ENCODE data around the gene GNG8. TPM values are rescaled to one million over a fixed set of nuclear protein-coding genes. Genes with fewer than 3 reads are reported as not detected.
A peak's percentile ranks its signal among the peaks of the same experiment; 100 is the strongest.

The GNG8 gene
- total RNA-seq, 1 experiment from 2014 or later, result not detected

- no peak for DNase-seq (ENCODE audit: low spot score)
- in situ Hi-C loops (cut with HindIII; ENCODE audit: low sequenced_read_pairs), result no loop called here
Measured at GRCh38 chr19:46607448-46607841, 28.6 kb downstream of the GNG8 start.

GRCh38 chr19:46606681-46607447 is 29.1 kb downstream of the GNG8 start:
- DNase-seq (ENCODE audit: low spot score), result no peak
- in situ Hi-C loops (cut with HindIII; ENCODE audit: low sequenced_read_pairs), result no loop called here

- in situ Hi-C loops (cut with HindIII; ENCODE audit: low sequenced_read_pairs), result no loop called here
- no peak for DNase-seq (ENCODE audit: low spot score)
Measured at GRCh38 chr19:46606019-46606418, 30.0 kb downstream of the GNG8 start.

- in situ Hi-C loops (cut with HindIII; ENCODE audit: low sequenced_read_pairs), result no loop called here
- no peak for DNase-seq (ENCODE audit: low spot score)
Measured at GRCh38 chr19:46605356-46605821, 30.6 kb downstream of the GNG8 start.

- in situ Hi-C loops (cut with HindIII; ENCODE audit: low sequenced_read_pairs), result loop anchor here (5.0 kb wide), 1 partner anchor 73 kb away; no protein-coding TSS in a partner anchor
- peak; percentile 51 for DNase-seq (ENCODE audit: low spot score)
Measured at GRCh38 chr19:46604781-46605355, 31.1 kb downstream of the GNG8 start.

GRCh38 chr19:46603752-46604231 is 32.2 kb downstream of the GNG8 start:
- DNase-seq (ENCODE audit: low spot score), result peak; percentile 39
- in situ Hi-C loops (cut with HindIII; ENCODE audit: low sequenced_read_pairs), result loop anchor here (5.0 kb wide), 1 partner anchor 71 kb away; no protein-coding TSS in a partner anchor

- in situ Hi-C loops (cut with HindIII; ENCODE audit: low sequenced_read_pairs), result loop anchor here (5.0 kb wide), 1 partner anchor 71 kb away; no protein-coding TSS in a partner anchor
- no peak for DNase-seq (ENCODE audit: low spot score)
Measured at GRCh38 chr19:46603195-46603637, 32.8 kb downstream of the GNG8 start.

- peak; percentile 35 for DNase-seq (ENCODE audit: low spot score)
Measured at GRCh38 chr19:46602392-46603194, 33.4 kb downstream of the GNG8 start.

GRCh38 chr19:46601318-46602224 is 34.4 kb downstream of the GNG8 start, which contains the start of gene CALM3:
CALM3 (plus strand) TSS chr19:46601330; CDS start chr19:46601435, 105 bp downstream.
- DNase-seq (ENCODE audit: low spot score), result peak; percentile 25

More at GRCh38 chr19:46602392-46603194, 33.4 kb downstream of the GNG8 start:
- in situ Hi-C loops (cut with HindIII; ENCODE audit: low sequenced_read_pairs), result loop anchor here (5.0 kb wide), 1 partner anchor 70 kb away; no protein-coding TSS in a partner anchor

GRCh38 chr19:46600384-46601317 is 35.4 kb downstream of the GNG8 start:
- in situ Hi-C loops (cut with HindIII; ENCODE audit: low sequenced_read_pairs), result loop anchor here (5.0 kb wide), 1 partner anchor 68 kb away; no protein-coding TSS in a partner anchor
- DNase-seq (ENCODE audit: low spot score), result peak; percentile 96

More at GRCh38 chr19:46601318-46602224, 34.4 kb downstream of the GNG8 start, which contains the start of gene CALM3:
- in situ Hi-C loops (cut with HindIII; ENCODE audit: low sequenced_read_pairs), result loop anchor here (5.0 kb wide), 1 partner anchor 69 kb away; no protein-coding TSS in a partner anchor

GRCh38 chr19:46599716-46600373 is 36.2 kb downstream of the GNG8 start:
- peak; percentile 14 for DNase-seq (ENCODE audit: low spot score)
- in situ Hi-C loops (cut with HindIII; ENCODE audit: low sequenced_read_pairs), result loop anchor here (5.0 kb wide), 1 partner anchor 68 kb away; no protein-coding TSS in a partner anchor

GRCh38 chr19:46598372-46598917 is 37.6 kb downstream of the GNG8 start:
- in situ Hi-C loops (cut with HindIII; ENCODE audit: low sequenced_read_pairs), result no loop called here
- DNase-seq (ENCODE audit: low spot score), result no peak

GRCh38 chr19:46596008-46596407 is 40.0 kb downstream of the GNG8 start:
- DNase-seq (ENCODE audit: low spot score), result no peak
- in situ Hi-C loops (cut with HindIII; ENCODE audit: low sequenced_read_pairs), result no loop called here

- in situ Hi-C loops (cut with HindIII; ENCODE audit: low sequenced_read_pairs), result no loop called here
- no peak for DNase-seq (ENCODE audit: low spot score)
Measured at GRCh38 chr19:46591870-46592269, 44.1 kb downstream of the GNG8 start.

GRCh38 chr19:46591254-46591653 is 44.7 kb downstream of the GNG8 start:
- in situ Hi-C loops (cut with HindIII; ENCODE audit: low sequenced_read_pairs), result no loop called here

GRCh38 chr19:46587861-46588260 is 48.1 kb downstream of the GNG8 start:
- DNase-seq (ENCODE audit: low spot score), result no peak
- in situ Hi-C loops (cut with HindIII; ENCODE audit: low sequenced_read_pairs), result no loop called here

More at GRCh38 chr19:46591254-46591653, 44.7 kb downstream of the GNG8 start:
- no peak for DNase-seq (ENCODE audit: low spot score)
